HG03064 (cell line): ENCODE measurements around the gene PNMA6E.

Source experiments
- ATAC-seq: cut with Tn5 transposase; IDR thresholded peaks from one replicate; pipeline ENCODE4 v1.9.1; 2021; ENCODE audit warnings: low read depth; ENCODE audit not compliant: unreplicated experiment

The PNMA6E gene

GRCh38 chrX:153438532-153438931, 37.4 kb upstream of the PNMA6E start:
- no peak for ATAC-seq

GRCh38 chrX:153435845-153436244, 34.7 kb upstream of the PNMA6E start:
- ATAC-seq = no peak

GRCh38 chrX:153434801-153435200, 33.7 kb upstream of the PNMA6E start:
- ATAC-seq = no peak

GRCh38 chrX:153433781-153434285, 32.7 kb upstream of the PNMA6E start:
- no peak for ATAC-seq

- no peak for ATAC-seq
Observed at GRCh38 chrX:153433161-153433680, 32.1 kb upstream of the PNMA6E start.

GRCh38 chrX:153430796-153431195, 29.6 kb upstream of the PNMA6E start:
- ATAC-seq = no peak

- no peak for ATAC-seq
Observed at GRCh38 chrX:153426204-153426603, 25.1 kb upstream of the PNMA6E start.

GRCh38 chrX:153423652-153424051, 22.5 kb upstream of the PNMA6E start:
- ATAC-seq = no peak

- no peak for ATAC-seq
Observed at GRCh38 chrX:153421856-153422255, 20.7 kb upstream of the PNMA6E start.

- no peak for ATAC-seq
Observed at GRCh38 chrX:153420851-153421599, 19.9 kb upstream of the PNMA6E start.

GRCh38 chrX:153417637-153418036, 16.5 kb upstream of the PNMA6E start:
- no peak for ATAC-seq

GRCh38 chrX:153416781-153417450, 15.8 kb upstream of the PNMA6E start:
- no peak for ATAC-seq

GRCh38 chrX:153414856-153415510, 13.8 kb upstream of the PNMA6E start:
- no peak for ATAC-seq

GRCh38 chrX:153413731-153414130, 12.6 kb upstream of the PNMA6E start:
- ATAC-seq = no peak

- no peak for ATAC-seq
Observed at GRCh38 chrX:153412746-153413720, 11.9 kb upstream of the PNMA6E start.

GRCh38 chrX:153411988-153412574, 10.9 kb upstream of the PNMA6E start:
- no peak for ATAC-seq

- ATAC-seq = no peak
Observed at GRCh38 chrX:153411255-153411987, 10.3 kb upstream of the PNMA6E start, which contains the start of gene ZFP92. Gene ZFP92, plus strand, starts transcription at chrX:153411472. Its CDS starts 6,851 bp downstream, at chrX:153418323.

- ATAC-seq = no peak
Observed at GRCh38 chrX:153410888-153411254, 9.7 kb upstream of the PNMA6E start.

- ATAC-seq = no peak
Observed at GRCh38 chrX:153410373-153410772, 9.2 kb upstream of the PNMA6E start.
